GM18909 (cell line): ENCODE data around the gene FBXO3.

Experiments used
- ATAC-seq: cut with Tn5 transposase; IDR thresholded peaks from one replicate; pipeline ENCODE4 v1.9.1; 2021; ENCODE audit warnings: mild to moderate bottlenecking; ENCODE audit not compliant: unreplicated experiment, poor library complexity

Gene FBXO3

GRCh38 chr11:33706546-33706945 lies 67.8 kb downstream of the FBXO3 start:
- ATAC-seq = no peak

- ATAC-seq = no peak
Observed at GRCh38 chr11:33704240-33705002, 69.9 kb downstream of the FBXO3 start.

GRCh38 chr11:33703788-33704187 lies 70.5 kb downstream of the FBXO3 start:
- ATAC-seq = no peak

GRCh38 chr11:33703234-33703633 lies 71.1 kb downstream of the FBXO3 start:
- ATAC-seq = no peak

GRCh38 chr11:33701302-33702230 lies 72.8 kb downstream of the FBXO3 start:
- ATAC-seq = no peak

- ATAC-seq = peak; percentile 88
Observed at GRCh38 chr11:33700502-33701271, 73.6 kb downstream of the FBXO3 start, which contains the start of gene C11orf91. Gene C11orf91 (minus strand): TSS chr11:33700826. CDS start chr11:33700740, 86 bp downstream.

- no peak for ATAC-seq
Observed at GRCh38 chr11:33700063-33700501, 74.2 kb downstream of the FBXO3 start.

- ATAC-seq = no peak
Observed at GRCh38 chr11:33699515-33700062, 74.7 kb downstream of the FBXO3 start.

GRCh38 chr11:33698921-33699320 lies 75.4 kb downstream of the FBXO3 start:
- no peak for ATAC-seq

GRCh38 chr11:33697997-33698396 lies 76.3 kb downstream of the FBXO3 start:
- ATAC-seq = no peak

GRCh38 chr11:33696931-33697638 lies 77.2 kb downstream of the FBXO3 start:
- ATAC-seq = no peak

GRCh38 chr11:33696411-33696810 lies 77.9 kb downstream of the FBXO3 start:
- ATAC-seq = no peak

- ATAC-seq = no peak
Observed at GRCh38 chr11:33695051-33695566, 79.2 kb downstream of the FBXO3 start.

- no peak for ATAC-seq
Observed at GRCh38 chr11:33694346-33695050, 79.8 kb downstream of the FBXO3 start.

- no peak for ATAC-seq
Observed at GRCh38 chr11:33692541-33692940, 81.8 kb downstream of the FBXO3 start.

GRCh38 chr11:33692013-33692504 lies 82.3 kb downstream of the FBXO3 start:
- ATAC-seq = no peak

GRCh38 chr11:33691066-33691864 lies 83.1 kb downstream of the FBXO3 start:
- ATAC-seq = no peak
